A673 (cell line): ENCODE results near the gene SIRPB2.

Source experiments
- EZH2 ChIP-seq: fragments of 200-600 bp; sonication (generic); IDR thresholded peaks from 2 replicates; pipeline ENCODE4 v1.6.1; 2017; ENCODE audit warnings: borderline replicate concordance, low read depth, mild to moderate bottlenecking, mixed read lengths, antibody characterized with exemption, low read length; ENCODE audit not compliant: poor library complexity, severe bottlenecking
- TF ChIP-seq, protein P1 (sequence below): fragments of 300-800, 200-600 bp; sonication (generic); conservative IDR thresholded peaks from 2 replicates; pipeline ENCODE4 v1.5.1; 2017; ENCODE audit warnings: low read depth, mild to moderate bottlenecking, antibody characterized with exemption, low read length, moderate library complexity, mixed read lengths

DNA sequence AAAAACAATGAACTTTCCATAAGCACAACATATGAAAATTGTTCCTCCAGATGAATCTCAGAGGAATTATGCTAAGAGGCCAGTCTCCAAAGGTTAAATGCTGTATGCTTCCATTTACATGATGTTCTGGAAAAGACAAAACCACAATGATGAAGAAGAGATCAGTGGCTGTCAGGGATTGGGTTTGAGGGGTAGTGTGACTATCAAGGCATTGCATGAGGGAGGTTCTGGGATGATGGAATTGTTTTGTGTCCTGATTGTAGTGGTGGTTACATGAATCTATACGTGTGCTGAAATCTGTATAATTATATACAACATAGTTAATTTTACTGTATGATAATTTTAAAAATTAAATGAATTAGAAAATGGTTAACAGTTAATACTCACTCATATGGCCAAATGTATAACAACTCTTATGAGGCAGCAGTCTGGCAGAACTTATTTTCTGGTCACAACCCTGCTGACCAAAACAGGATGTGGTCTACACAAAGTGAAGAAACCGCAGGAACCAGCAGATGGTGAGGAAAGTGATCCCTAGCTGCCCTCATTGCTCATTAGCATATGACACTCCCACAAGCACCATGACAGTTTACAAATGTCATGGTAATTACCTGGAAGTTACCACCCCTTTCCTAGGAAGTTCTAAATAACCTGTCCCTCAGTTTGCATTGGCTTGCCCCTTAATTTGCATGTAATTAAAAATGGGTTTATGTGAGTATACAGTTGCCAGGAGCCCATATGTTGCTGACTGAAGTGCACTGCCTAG, 56.5 kb downstream of the SIRPB2 start:
- TF ChIP-seq, protein P1, sequence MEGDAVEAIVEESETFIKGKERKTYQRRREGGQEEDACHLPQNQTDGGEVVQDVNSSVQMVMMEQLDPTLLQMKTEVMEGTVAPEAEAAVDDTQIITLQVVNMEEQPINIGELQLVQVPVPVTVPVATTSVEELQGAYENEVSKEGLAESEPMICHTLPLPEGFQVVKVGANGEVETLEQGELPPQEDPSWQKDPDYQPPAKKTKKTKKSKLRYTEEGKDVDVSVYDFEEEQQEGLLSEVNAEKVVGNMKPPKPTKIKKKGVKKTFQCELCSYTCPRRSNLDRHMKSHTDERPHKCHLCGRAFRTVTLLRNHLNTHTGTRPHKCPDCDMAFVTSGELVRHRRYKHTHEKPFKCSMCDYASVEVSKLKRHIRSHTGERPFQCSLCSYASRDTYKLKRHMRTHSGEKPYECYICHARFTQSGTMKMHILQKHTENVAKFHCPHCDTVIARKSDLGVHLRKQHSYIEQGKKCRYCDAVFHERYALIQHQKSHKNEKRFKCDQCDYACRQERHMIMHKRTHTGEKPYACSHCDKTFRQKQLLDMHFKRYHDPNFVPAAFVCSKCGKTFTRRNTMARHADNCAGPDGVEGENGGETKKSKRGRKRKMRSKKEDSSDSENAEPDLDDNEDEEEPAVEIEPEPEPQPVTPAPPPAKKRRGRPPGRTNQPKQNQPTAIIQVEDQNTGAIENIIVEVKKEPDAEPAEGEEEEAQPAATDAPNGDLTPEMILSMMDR, result no peak
- TF ChIP-seq EZH2, result no peak
